GM12878 (cell line): ENCODE measurements around the gene NFKBIZ. TPM values are rescaled to one million over a fixed set of nuclear protein-coding genes. Genes with fewer than 3 reads are reported as not detected.
"Not testable (repeated sequence)": the region's sequence is repeated elsewhere in the genome, so short reads cannot be mapped to it uniquely, and the experiment has no call there.

ENCODE experiments used
- ATAC-seq: fragments of 200-7000 bp; cut with Tn5 transposase; 3 replicates; pipeline ENCODE4 v1.9.1; 2020; ENCODE audit warnings: mild to moderate bottlenecking, moderate library complexity
- BruUV-seq: library from RNA; stranded (reverse); fragments of 400-500 nt; replicated peaks from 2 replicates; lab custom pipeline; 2021; lab: Mats Ljungman, UMichigan
- CTCF ChIA-PET: fragments of 300-600 bp; sonication (Branson Sonifier 250); formaldehyde crosslinking; extraction: SDS; loops from one replicate; lab custom pipeline; 2021; ENCODE audit warnings: inconsistent platforms; lab: Yijun Ruan, JAX
- POLR2A ChIA-PET: fragments of 350-600 bp; formaldehyde crosslinking; extraction: SDS; loops from one replicate; lab custom pipeline; 2021; ENCODE audit warnings: inconsistent platforms; lab: Charles Lee
- RAD21 ChIA-PET: fragments of 300-600 bp; sonication (Branson Sonifier 250); formaldehyde crosslinking; loops from one replicate; lab custom pipeline; 2023; ENCODE audit warnings: antibody characterized with exemption; ENCODE audit not compliant: unreplicated experiment; lab: Charles Lee
- SMC1A ChIA-PET: fragments of 300-600 bp; sonication (Branson Sonifier 250); formaldehyde crosslinking; loops from one replicate; lab custom pipeline; 2023; ENCODE audit not compliant: unreplicated experiment, uncharacterized antibody; lab: Charles Lee
- DNase-seq: peaks from one replicate; pipeline ENCODE4 v3.0.0-alpha.2; 2011; ENCODE audit warnings: low read depth, low spot score
- FAIRE-seq: peaks from 3 replicates; lab custom pipeline; 2011; peaks lifted over from hg19 to GRCh38; lab: Jason Lieb, UNC
- H2AFZ ChIP-seq: 2 replicates; pipeline ENCODE4 v1.6.0; 2011; ENCODE audit warnings: low read depth, low read length, control low read depth; ENCODE audit not compliant: control insufficient read depth
- H3K27ac ChIP-seq: 2 replicates; pipeline ENCODE4 v1.5.1; 2011; ENCODE audit warnings: control low read depth; ENCODE audit not compliant: control insufficient read depth, insufficient read depth
- H3K27me3 ChIP-seq, 2 experiments: replicated peaks in 1 of 2; 2 replicates each; pipeline versions ENCODE4 v1.6.0 to v1.6.1; 2011; ENCODE audit warnings: low read length in 1 of 2; ENCODE audit not compliant: control insufficient read depth in 2 of 2, insufficient read depth in 2 of 2
- H3K36me3 ChIP-seq, 2 experiments: 2 replicates each; pipeline ENCODE4 v1.5.1; 2011; ENCODE audit warnings: low read length in 1 of 2; ENCODE audit not compliant: control insufficient read depth in 2 of 2, insufficient read depth in 2 of 2
- H3K4me1 ChIP-seq: 2 replicates; pipeline ENCODE4 v1.6.1; 2011; ENCODE audit warnings: mild to moderate bottlenecking, low read length, moderate library complexity, mixed read lengths; ENCODE audit not compliant: control insufficient read depth, insufficient read depth
- H3K4me2 ChIP-seq: 2 replicates; pipeline ENCODE4 v1.6.0; 2011; ENCODE audit warnings: control low read depth; ENCODE audit not compliant: control insufficient read depth, insufficient read depth
- H3K4me3 ChIP-seq: fragments of 200-600 bp; sonication (generic); 2 replicates; pipeline ENCODE4 v1.5.1; 2016
- H3K79me2 ChIP-seq: 2 replicates; pipeline ENCODE4 v1.6.0; 2011; ENCODE audit warnings: low read length; ENCODE audit not compliant: control insufficient read depth, insufficient read depth
- H3K9ac ChIP-seq: 2 replicates; pipeline ENCODE4 v1.8.0; 2011; ENCODE audit warnings: low read length, control low read depth, mixed read lengths; ENCODE audit not compliant: control insufficient read depth, insufficient read depth
- H3K9me3 ChIP-seq: replicated peaks from 3 replicates; pipeline ENCODE4 v1.5.1; 2011; ENCODE audit warnings: mild to moderate bottlenecking, low read length; ENCODE audit not compliant: control insufficient read depth, insufficient read depth
- H4K20me1 ChIP-seq: 2 replicates; pipeline ENCODE4 v1.6.0; 2011; ENCODE audit not compliant: control insufficient read depth, insufficient read depth
- BACH1 ChIP-seq: fragments of 450-650 bp; IDR thresholded peaks from 2 replicates; pipeline ENCODE4 v1.6.1; 2017; ENCODE audit warnings: mild to moderate bottlenecking, borderline replicate concordance
- CUX1 ChIP-seq: IDR thresholded peaks from 2 replicates; pipeline ENCODE4 v1.6.1; 2012; ENCODE audit warnings: improper control_type of control experiment, low read depth, low read length; ENCODE audit not compliant: insufficient replicate concordance
- IKZF2 ChIP-seq, 2 experiments: fragments of 450-650 bp; IDR thresholded peaks; 2 replicates each; pipeline ENCODE4 v1.6.1; 2017; ENCODE audit warnings: mild to moderate bottlenecking in 2 of 2, moderate library complexity in 2 of 2
- NR2C2 ChIP-seq: IDR thresholded peaks from 2 replicates; pipeline ENCODE4 v1.6.1; 2011; ENCODE audit warnings: borderline replicate concordance, low read depth; ENCODE audit not compliant: control insufficient read depth, insufficient read length
- SMAD5 ChIP-seq: IDR thresholded peaks from 2 replicates; pipeline ENCODE4 v1.6.1; 2016; ENCODE audit warnings: antibody characterized with exemption, low read depth
- SMC3 ChIP-seq: IDR thresholded peaks from 2 replicates; pipeline ENCODE4 v1.6.1; 2011; ENCODE audit warnings: low read length, improper control_type of control experiment, borderline replicate concordance
- SP1 ChIP-seq: IDR thresholded peaks from one replicate; pipeline ENCODE4 v1.6.1; 2011; ENCODE audit warnings: low read depth, low read length
- TBL1XR1 ChIP-seq: IDR thresholded peaks from 2 replicates; pipeline ENCODE4 v1.6.1; 2012; ENCODE audit warnings: low read depth, low read length, improper control_type of control experiment
- TCF12 ChIP-seq: IDR thresholded peaks from 2 replicates; pipeline ENCODE4 v1.6.1; 2011; ENCODE audit warnings: low read depth, mild to moderate bottlenecking, low read length
- ZNF274 ChIP-seq: IDR thresholded peaks from one replicate; pipeline ENCODE4 v1.8.0; 2011; ENCODE audit not compliant: insufficient read length, insufficient read depth
- WGBS: methylation state at CpG from one replicate; pipeline ENCODE4 v1.1.6; 2016; ENCODE audit warnings: low lambda C conversion rate; ENCODE audit not compliant: insufficient replicate concordance, insufficient coverage; ENCODE audit errors: missing lambda C conversion rate; 5-methylcytosine and 5-hydroxymethylcytosine counted together
- in situ Hi-C: fragments of 300-500 bp; cut with MboI; formaldehyde crosslinking; loops from 9 replicates; pipeline ENCODE4 v1.14.3; 2018; ENCODE audit warnings: mixed read lengths
- intact Hi-C: fragments of 100-400 bp; cut with micrococcal nuclease; formaldehyde crosslinking; loops from one replicate; pipeline ENCODE4 v1.14.2; 2022; ENCODE audit not compliant: unreplicated experiment
- polyA plus RNA-seq, 11 experiments: library from polyadenylated mRNA; depleted of rRNA in 4 of 11; unstranded in 6 of 11; stranded (reverse) in 5 of 11; fragments of >200 nt; fragmentation: Nextera tagmentation in 4 of 11; fragmentation: Illumina TruSeq in 1 of 11; extraction: Ambion mirVana in 4 of 11; extraction: Trizol in 1 of 11; gene quantifications; 1 replicate in 1 of 11; 2 replicates in 10 of 11; pipeline versions ENCODE4 v1.2.1 to v1.2.3, GENCODE V29; 2011 to 2016; ENCODE audit warnings: inconsistent platforms in 2 of 11, missing spikeins in 2 of 11, low read depth in 1 of 11
- total RNA-seq, 4 experiments: library from RNA; depleted of rRNA in 3 of 4; stranded (reverse); fragments of >200 nt in 3 of 4; fragmentation: Illumina TruSeq in 1 of 4; extraction: Trizol in 1 of 4; gene quantifications; 2 replicates each; pipeline versions ENCODE4 v1.2.1 to v1.2.3, GENCODE V29; 2013 to 2021

NFKBIZ gene
- total and polyA plus RNA-seq, 10 of the 15 experiments (the other 5 are each of a cell fraction or from before 2014, with no cell fraction given), result 6.3 to 53.8 (median 17.3) TPM

GRCh38 chr3:101884776-101885175 is 35.5 kb downstream of the NFKBIZ start:
- intact Hi-C loops (no loop called here), in situ Hi-C loops (no loop called here)
- ChIA-PET SMC1A (no interaction called here), POLR2A (no interaction called here), CTCF (no interaction called here), RAD21 (no interaction called here)
- Histone ChIP-seq H3K27ac (no peak overlapping the region), H3K9me3 (no peaks in the 10 kb centered on the region; the same call in 2 of the 3 replicates), H3K79me2 (no peaks in the 10 kb centered on the region), H3K4me1 (no peaks in the 10 kb centered on the region), H3K4me2 (no peak overlapping the region), H3K9ac (no peak overlapping the region), H3K36me3 (no peaks in the 10 kb centered on the region), H4K20me1 (no peaks in the 10 kb centered on the region), H3K4me3 (no peak overlapping the region), H3K27me3 (no peaks in the 10 kb centered on the region), H2AFZ (no peak overlapping the region)
- FAIRE-seq, result no peak
- no peak for TF ChIP-seq TBL1XR1
- TF ChIP-seq IKZF2 (IDR thresholded peaks at IDR 0.05), result no peak
- no peak for TF ChIP-seq NR2C2
- TF ChIP-seq ZNF274, result no peak
- no peak for TF ChIP-seq BACH1
- no peak for TF ChIP-seq CUX1
- no peak for TF ChIP-seq TCF12
- no peak for TF ChIP-seq SP1
- TF ChIP-seq SMAD5, result no peak
- TF ChIP-seq SMC3, result no peak
- no TSS peak for BruUV-seq
- DNase-seq, result no peak
- no peak for ATAC-seq
- WGBS, result 59% methylated on average over 1 of the region's 1 CpG

- H3K4me3 ChIP-seq, intact Hi-C loops, in situ Hi-C loops, BruUV-seq, ATAC-seq, H3K9me3 ChIP-seq, H3K79me2 ChIP-seq, H3K4me1 ChIP-seq, RAD21 ChIA-PET, H4K20me1 ChIP-seq, H3K27me3 ChIP-seq, H3K9ac ChIP-seq, SMC1A ChIA-PET, H2AFZ ChIP-seq, DNase-seq, H3K36me3 ChIP-seq, H3K4me2 ChIP-seq, FAIRE-seq, CTCF ChIA-PET, POLR2A ChIA-PET, H3K27ac ChIP-seq: not testable (repeated sequence)
- WGBS, result 63% methylated on average over 3 of the region's 3 CpGs
Measured at GRCh38 chr3:101885584-101885983, 36.3 kb downstream of the NFKBIZ start.
